SK-N-SH treated with all-trans-retinoic acid at 6 μM for 48 hours (cell line): Measurements from ENCODE around the gene CMTR1.

Experiments
- ATAC-seq: fragments of 200-7000 bp; cut with Tn5 transposase; 3 replicates; pipeline ENCODE4 v1.9.1; 2020; ENCODE audit warnings: mild to moderate bottlenecking, moderate library complexity
- ARNTL ChIP-seq: fragments of 450-650 bp; formaldehyde crosslinking; IDR thresholded peaks from 2 replicates; pipeline ENCODE4 v1.5.0; 2020; ENCODE audit warnings: low read depth, mild to moderate bottlenecking, moderate library complexity, borderline replicate concordance
- BACH2 ChIP-seq: fragments of 250-450 bp; sonication (Bioruptor Pico); IDR thresholded peaks from 2 replicates; pipeline ENCODE4 v1.9.0; 2021; ENCODE audit warnings: mild to moderate bottlenecking, borderline replicate concordance
- CREB5 ChIP-seq: fragments of 250-450 bp; sonication (Bioruptor Pico); IDR thresholded peaks from 2 replicates; pipeline ENCODE4 v1.5.1; 2020; ENCODE audit warnings: low read depth, mild to moderate bottlenecking, moderate library complexity
- CSDC2 ChIP-seq: fragments of 250-450 bp; sonication (Bioruptor Pico); IDR thresholded peaks from 2 replicates; pipeline ENCODE4 v1.5.0; 2020; ENCODE audit warnings: mild to moderate bottlenecking, moderate library complexity
- CSRNP3 ChIP-seq: fragments of 250-450 bp; sonication (Bioruptor Pico); IDR thresholded peaks from 2 replicates; pipeline ENCODE4 v1.5.1; 2021; ENCODE audit warnings: mild to moderate bottlenecking, moderate library complexity
- ESRRG ChIP-seq: fragments of 250-450 bp; sonication (Bioruptor Pico); IDR thresholded peaks from 2 replicates; pipeline ENCODE4 v1.6.1; 2021; ENCODE audit warnings: mild to moderate bottlenecking
- GLIS3 ChIP-seq: fragments of 250-450 bp; sonication (Bioruptor Pico); IDR thresholded peaks from 2 replicates; pipeline ENCODE4 v1.5.0; 2020; ENCODE audit warnings: mild to moderate bottlenecking, moderate library complexity
- ISL1 ChIP-seq: fragments of 250-450 bp; sonication (Bioruptor Pico); IDR thresholded peaks from 2 replicates; pipeline ENCODE4 v2.1.2; 2022; ENCODE audit warnings: mild to moderate bottlenecking, moderate library complexity
- OSR1 ChIP-seq: fragments of 250-450 bp; sonication (Bioruptor Pico); IDR thresholded peaks from 2 replicates; pipeline ENCODE4 v1.8.0; 2022; ENCODE audit warnings: moderate library complexity, mild to moderate bottlenecking, inconsistent platforms
- PATZ1 ChIP-seq: fragments of 250-450 bp; sonication (Bioruptor Pico); IDR thresholded peaks from 2 replicates; pipeline ENCODE4 v1.8.0; 2020; ENCODE audit warnings: mild to moderate bottlenecking, moderate library complexity, borderline replicate concordance
- POU6F1 ChIP-seq: fragments of 250-450 bp; sonication (Bioruptor Pico); IDR thresholded peaks from 2 replicates; pipeline ENCODE4 v1.8.0; 2021; ENCODE audit warnings: low read depth, mild to moderate bottlenecking, moderate library complexity, borderline replicate concordance
- PPARA ChIP-seq: fragments of 250-450 bp; sonication (Bioruptor Pico); IDR thresholded peaks from 2 replicates; pipeline ENCODE4 v1.5.0; 2020; ENCODE audit warnings: mild to moderate bottlenecking, borderline replicate concordance
- RARB ChIP-seq: fragments of 250-450 bp; sonication (Bioruptor Pico); IDR thresholded peaks from 2 replicates; pipeline ENCODE4 v1.8.0; 2021; ENCODE audit warnings: mild to moderate bottlenecking, moderate library complexity
- SNAI2 ChIP-seq: fragments of 250-450 bp; sonication (Bioruptor Pico); IDR thresholded peaks from 2 replicates; pipeline ENCODE4 v1.5.0; 2020; ENCODE audit warnings: mild to moderate bottlenecking, moderate library complexity
- TCF4 ChIP-seq: fragments of 250-450 bp; sonication (Bioruptor Pico); IDR thresholded peaks from 2 replicates; pipeline ENCODE4 v1.8.0; 2021; ENCODE audit warnings: mild to moderate bottlenecking, moderate library complexity, borderline replicate concordance
- TOX ChIP-seq: fragments of 250-450 bp; sonication (Bioruptor Pico); IDR thresholded peaks from 2 replicates; pipeline ENCODE4 v1.8.0; 2021; ENCODE audit warnings: mild to moderate bottlenecking, moderate library complexity, borderline replicate concordance
- ZC3H10 ChIP-seq: fragments of 250-450 bp; sonication (Bioruptor Pico); IDR thresholded peaks from 2 replicates; pipeline ENCODE4 v1.5.1; 2021; ENCODE audit warnings: mild to moderate bottlenecking, moderate library complexity
- ZFP3 ChIP-seq: fragments of 250-450 bp; sonication (Bioruptor Pico); IDR thresholded peaks from 2 replicates; pipeline ENCODE4 v1.5.0; 2020; ENCODE audit warnings: mild to moderate bottlenecking, moderate library complexity
- ZFP30 ChIP-seq: fragments of 450-650 bp; formaldehyde crosslinking; IDR thresholded peaks from 2 replicates; pipeline ENCODE4 v1.5.0; 2022; ENCODE audit warnings: mild to moderate bottlenecking, moderate library complexity
- ZNF565 ChIP-seq: fragments of 450-650 bp; formaldehyde crosslinking; conservative IDR thresholded peaks from 2 replicates; pipeline ENCODE4 v1.5.0; 2020; ENCODE audit warnings: low read depth, mild to moderate bottlenecking, moderate library complexity
- ZNF70 ChIP-seq: fragments of 450-650 bp; formaldehyde crosslinking; IDR thresholded peaks from 2 replicates; pipeline ENCODE4 v1.5.0; 2020; ENCODE audit warnings: mild to moderate bottlenecking, moderate library complexity
- ZNF8 ChIP-seq: fragments of 450-650 bp; formaldehyde crosslinking; IDR thresholded peaks from 2 replicates; pipeline ENCODE4 v1.5.0; 2020; ENCODE audit warnings: mild to moderate bottlenecking, moderate library complexity

CMTR1 gene

GRCh38 chr6:37409501-37409900 is 23.5 kb upstream of the CMTR1 start:
- TF ChIP-seq SNAI2 (CRISPR knock-in tag), result no peak
- no peak for TF ChIP-seq PATZ1 (CRISPR knock-in tag)
- TF ChIP-seq ZNF70 (CRISPR knock-in tag), result no peak
- TF ChIP-seq BACH2 (CRISPR knock-in tag), result no peak
- no peak for TF ChIP-seq GLIS3 (CRISPR knock-in tag)
- no peak for TF ChIP-seq ZFP30 (CRISPR knock-in tag)
- TF ChIP-seq CSRNP3, result no peak
- TF ChIP-seq ARNTL (CRISPR knock-in tag), result no peak
- no peak for ATAC-seq

GRCh38 chr6:37417393-37417792 is 15.6 kb upstream of the CMTR1 start:
- ATAC-seq, result no peak
- TF ChIP-seq ZNF8 (CRISPR knock-in tag), result no peak
- TF ChIP-seq RARB, result no peak
- no peak for TF ChIP-seq TOX (CRISPR knock-in tag)
- no peak for TF ChIP-seq PATZ1 (CRISPR knock-in tag)
- no peak for TF ChIP-seq ISL1
- no peak for TF ChIP-seq PPARA (CRISPR knock-in tag)
- TF ChIP-seq TCF4 (CRISPR knock-in tag), result no peak
- no peak for TF ChIP-seq ZC3H10 (CRISPR knock-in tag)
- no peak for TF ChIP-seq ZFP30 (CRISPR knock-in tag)
- no peak for TF ChIP-seq ESRRG (CRISPR knock-in tag)
- TF ChIP-seq CSDC2, result no peak
- TF ChIP-seq BACH2 (CRISPR knock-in tag), result no peak
- TF ChIP-seq OSR1 (CRISPR knock-in tag), result no peak
- TF ChIP-seq ZNF565, result no peak
- TF ChIP-seq POU6F1, result no peak
- TF ChIP-seq CSRNP3, result no peak
- TF ChIP-seq ZFP3 (CRISPR knock-in tag), result no peak
- TF ChIP-seq SNAI2 (CRISPR knock-in tag), result no peak

- TF ChIP-seq ZFP3 (CRISPR knock-in tag), result no peak
- no peak for TF ChIP-seq CSDC2
- no peak for TF ChIP-seq POU6F1
- TF ChIP-seq ZFP30 (CRISPR knock-in tag), result no peak
- no peak for TF ChIP-seq BACH2 (CRISPR knock-in tag)
- TF ChIP-seq ESRRG (CRISPR knock-in tag), result no peak
- no peak for TF ChIP-seq ZNF70 (CRISPR knock-in tag)
- TF ChIP-seq ARNTL (CRISPR knock-in tag), result no peak
- no peak for TF ChIP-seq GLIS3 (CRISPR knock-in tag)
- no peak for TF ChIP-seq SNAI2 (CRISPR knock-in tag)
- no peak for TF ChIP-seq CREB5 (CRISPR knock-in tag)
- no peak for TF ChIP-seq RARB
- TF ChIP-seq, all 23 proteins: peak for 0
- ATAC-seq, result no peak
Observed at GRCh38 chr6:37418722-37419121, 14.3 kb upstream of the CMTR1 start.
